HepG2 (cell line): ENCODE results near the gene SLC34A3. TPM values are rescaled to one million over a fixed set of nuclear protein-coding genes. Genes with fewer than 3 reads are reported as not detected.

Experiments
- ARNT ChIP-seq: fragments of 450-650 bp; IDR thresholded peaks from 2 replicates; pipeline ENCODE4 v1.6.1; 2017
- CEBPB ChIP-seq: IDR thresholded peaks from 2 replicates; pipeline ENCODE4 v1.6.1; 2011; ENCODE audit warnings: low read depth, low read length, improper control_type of control experiment, borderline replicate concordance
- MAZ ChIP-seq, 2 experiments: sonication (generic) in 1 of 2; formaldehyde crosslinking in 1 of 2; IDR thresholded peaks; 2 replicates each; pipeline versions ENCODE4 v1.5.0 to v1.6.1; 2012 to 2020; ENCODE audit warnings: low read depth in 2 of 2, mild to moderate bottlenecking in 2 of 2, borderline replicate concordance in 1 of 2, improper control_type of control experiment in 1 of 2, low read length in 1 of 2, missing genetic modification reagents in 1 of 2, moderate library complexity in 1 of 2
- POLR2AphosphoS5 ChIP-seq: IDR thresholded peaks from 2 replicates; pipeline ENCODE4 v1.6.1; 2012; ENCODE audit warnings: low read depth, low read length
- RAD21 ChIP-seq: fragments of 450-650 bp; formaldehyde crosslinking; IDR thresholded peaks from 2 replicates; pipeline ENCODE4 v1.5.0; 2020; ENCODE audit warnings: mild to moderate bottlenecking
- SRSF9 ChIP-seq: fragments of 200-400 bp; formaldehyde crosslinking; IDR thresholded peaks from 2 replicates; pipeline ENCODE4 v1.6.1; 2018; ENCODE audit warnings: borderline replicate concordance, mild to moderate bottlenecking, low read depth, low read length; ENCODE audit not compliant: insufficient read depth, poor library complexity, severe bottlenecking
- SSRP1 ChIP-seq: IDR thresholded peaks from 2 replicates; pipeline ENCODE4 v1.6.1; 2016; ENCODE audit warnings: control low read depth
- TCF7 ChIP-seq: sonication (generic); IDR thresholded peaks from 2 replicates; pipeline ENCODE4 v1.6.1; 2016; ENCODE audit warnings: antibody characterized with exemption, low read depth
- ZBTB20 ChIP-seq: sonication (generic); formaldehyde crosslinking; IDR thresholded peaks from 2 replicates; pipeline ENCODE4 v1.8.1; 2023; ENCODE audit warnings: missing genetic modification reagents, low read depth, mild to moderate bottlenecking, borderline replicate concordance
- ZKSCAN1 ChIP-seq: fragments of 150-350 bp; IDR thresholded peaks from 2 replicates; pipeline ENCODE4 v1.6.1; 2014; ENCODE audit warnings: low read length
- ZNF205 ChIP-seq: IDR thresholded peaks from 2 replicates; pipeline ENCODE4 v1.6.1; 2018; ENCODE audit warnings: missing biosample characterization, missing genetic modification reagents
- ZNF572 ChIP-seq: sonication (generic); formaldehyde crosslinking; IDR thresholded peaks from 2 replicates; pipeline ENCODE4 v1.5.1; 2020; ENCODE audit warnings: mild to moderate bottlenecking, missing genetic modification reagents
- ZNF607 ChIP-seq: sonication (generic); formaldehyde crosslinking; IDR thresholded peaks from 2 replicates; pipeline ENCODE4 v1.5.1; 2020; ENCODE audit warnings: missing genetic modification reagents, mild to moderate bottlenecking, borderline replicate concordance
- ZNF614 ChIP-seq: IDR thresholded peaks from 2 replicates; pipeline ENCODE4 v1.6.1; 2018; ENCODE audit warnings: missing biosample characterization, missing genetic modification reagents, inconsistent platforms, borderline replicate concordance
- polyA plus RNA-seq, 8 experiments: library from polyadenylated mRNA; depleted of rRNA in 3 of 8; stranded (reverse) in 7 of 8; unstranded in 1 of 8; fragments of >200 nt; fragmentation: Illumina TruSeq in 4 of 8; extraction: Trizol in 4 of 8; gene quantifications; 2 replicates each; pipeline versions ENCODE4 v1.2.1 to v1.2.3, GENCODE V29; 2011 to 2016; ENCODE audit warnings: low read depth in 4 of 8, missing spikeins in 1 of 8, mixed read lengths in 1 of 8; ENCODE audit not compliant: insufficient read depth in 1 of 8
- total RNA-seq, 5 experiments: library from RNA; depleted of rRNA; stranded (reverse); fragments of >200 nt; fragmentation: Illumina TruSeq; extraction: Trizol; gene quantifications; 2 replicates each; pipeline ENCODE4 v1.2.3, GENCODE V29; 2016; ENCODE audit warnings: low read depth in 1 of 5
- TF ChIP-seq, protein P1 (sequence below): sonication (generic); formaldehyde crosslinking; conservative IDR thresholded peaks from 2 replicates; pipeline ENCODE4 v1.4.0; 2020; ENCODE audit warnings: missing genetic modification reagents
- TF ChIP-seq, protein P2 (sequence below): sonication (generic); formaldehyde crosslinking; IDR thresholded peaks from 2 replicates; pipeline ENCODE4 v1.5.0; 2020; ENCODE audit warnings: missing genetic modification reagents
- TF ChIP-seq, protein P3 (sequence below): sonication (generic); formaldehyde crosslinking; IDR thresholded peaks from 2 replicates; pipeline ENCODE4; 2020; ENCODE audit warnings: missing genetic modification reagents, mild to moderate bottlenecking, borderline replicate concordance
- TF ChIP-seq, protein P4 (sequence below): sonication (generic); formaldehyde crosslinking; conservative IDR thresholded peaks from 2 replicates; pipeline ENCODE4 v1.4.0; 2020; ENCODE audit warnings: missing genetic modification reagents
- TF ChIP-seq, protein P5 (sequence below): sonication (generic); formaldehyde crosslinking; IDR thresholded peaks from 2 replicates; pipeline ENCODE4 v1.5.0; 2020; ENCODE audit warnings: mild to moderate bottlenecking, low read depth, missing genetic modification reagents, borderline replicate concordance
- TF ChIP-seq, protein P6 (sequence below): sonication (generic); formaldehyde crosslinking; IDR thresholded peaks from 2 replicates; pipeline ENCODE4 v1.4.0; 2020; ENCODE audit warnings: missing genetic modification reagents

Gene SLC34A3
- total and polyA plus RNA-seq, 2 of the 13 experiments (the other 11 are each of a cell fraction or from before 2014, with no cell fraction given), result 0.07 to 1.0 TPM

DNA sequence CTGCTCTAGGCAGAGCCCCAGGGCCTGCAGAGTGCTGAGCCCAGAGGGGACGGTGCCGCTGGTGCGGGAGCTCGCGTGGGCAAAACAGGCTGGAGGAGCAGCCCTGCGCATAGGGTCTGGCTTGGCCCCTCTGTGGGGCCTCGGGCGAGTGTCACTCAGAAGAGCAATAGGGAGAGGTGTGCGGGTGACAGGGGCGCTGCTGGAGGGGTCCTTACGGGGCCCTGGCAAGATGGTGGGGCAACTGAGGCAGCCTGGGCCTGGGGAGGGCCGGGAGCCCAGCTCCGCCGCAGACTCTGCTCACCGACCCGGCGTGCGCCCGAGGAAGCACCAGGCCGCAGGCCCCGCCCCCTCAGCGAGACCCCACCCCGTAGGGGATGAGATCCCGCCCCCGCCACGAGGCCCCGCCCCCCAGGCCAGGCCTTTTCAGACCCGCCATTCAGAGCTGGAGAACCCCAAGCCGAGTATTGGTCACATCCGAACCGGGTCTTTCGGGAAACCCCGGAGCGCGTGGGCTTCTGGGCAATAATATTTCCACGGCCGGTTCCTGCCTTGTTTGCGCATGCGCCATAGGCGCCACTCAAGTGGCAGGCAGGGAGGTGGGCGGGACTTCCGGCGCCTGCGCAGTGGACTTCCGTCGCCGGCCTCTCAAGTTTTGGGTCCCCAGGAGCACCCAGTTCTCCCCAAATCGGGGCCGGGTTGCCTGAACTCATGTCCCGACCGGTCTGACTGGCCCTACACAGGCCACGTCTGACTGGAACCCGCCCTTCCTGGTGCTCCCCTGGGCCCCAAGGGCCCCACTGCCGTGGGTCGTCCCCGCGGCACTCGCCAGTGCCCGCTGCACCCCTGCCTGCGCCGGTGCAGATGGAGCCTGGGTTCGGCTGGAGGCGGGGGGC, 7.4 kb upstream of the SLC34A3 start (continued):
- TF ChIP-seq, protein P1, sequence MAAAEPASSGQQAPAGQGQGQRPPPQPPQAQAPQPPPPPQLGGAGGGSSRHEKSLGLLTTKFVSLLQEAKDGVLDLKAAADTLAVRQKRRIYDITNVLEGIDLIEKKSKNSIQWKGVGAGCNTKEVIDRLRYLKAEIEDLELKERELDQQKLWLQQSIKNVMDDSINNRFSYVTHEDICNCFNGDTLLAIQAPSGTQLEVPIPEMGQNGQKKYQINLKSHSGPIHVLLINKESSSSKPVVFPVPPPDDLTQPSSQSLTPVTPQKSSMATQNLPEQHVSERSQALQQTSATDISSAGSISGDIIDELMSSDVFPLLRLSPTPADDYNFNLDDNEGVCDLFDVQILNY (CRISPR knock-in tag), result no peak
- TF ChIP-seq ZNF205 (CRISPR knock-in tag) (no peak), SSRP1 (CRISPR knock-in tag) (no peak), TCF7 (no peak), CEBPB (no peak), ZNF572 (no peak), POLR2AphosphoS5 (peak; percentile 69), MAZ (IDR thresholded peaks at IDR 0.05; ENCODE audit: borderline replicate concordance, low read depth, low read length) (0 out of 2 replicates have a peak, but pooled peaks have one; percentile 43), MAZ (CRISPR knock-in tag; IDR thresholded peaks at IDR 0.05; ENCODE audit: low read depth) (peak; percentile 67; the same call in 1 of the 2 replicates), ZKSCAN1 (no peak), ZNF614 (CRISPR knock-in tag) (no peak), RAD21 (peak; percentile 30; the same call in 1 of the 2 replicates), SRSF9 (no peak), ZBTB20 (0 out of 2 replicates have a peak, but pooled peaks have one; percentile 9), ARNT (no peak), ZNF607 (CRISPR knock-in tag) (0 out of 2 replicates have a peak, but pooled peaks have one; percentile 9)
- TF ChIP-seq, protein P2, sequence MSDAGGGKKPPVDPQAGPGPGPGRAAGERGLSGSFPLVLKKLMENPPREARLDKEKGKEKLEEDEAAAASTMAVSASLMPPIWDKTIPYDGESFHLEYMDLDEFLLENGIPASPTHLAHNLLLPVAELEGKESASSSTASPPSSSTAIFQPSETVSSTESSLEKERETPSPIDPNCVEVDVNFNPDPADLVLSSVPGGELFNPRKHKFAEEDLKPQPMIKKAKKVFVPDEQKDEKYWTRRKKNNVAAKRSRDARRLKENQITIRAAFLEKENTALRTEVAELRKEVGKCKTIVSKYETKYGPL (CRISPR knock-in tag), result no peak
- TF ChIP-seq, protein P3, sequence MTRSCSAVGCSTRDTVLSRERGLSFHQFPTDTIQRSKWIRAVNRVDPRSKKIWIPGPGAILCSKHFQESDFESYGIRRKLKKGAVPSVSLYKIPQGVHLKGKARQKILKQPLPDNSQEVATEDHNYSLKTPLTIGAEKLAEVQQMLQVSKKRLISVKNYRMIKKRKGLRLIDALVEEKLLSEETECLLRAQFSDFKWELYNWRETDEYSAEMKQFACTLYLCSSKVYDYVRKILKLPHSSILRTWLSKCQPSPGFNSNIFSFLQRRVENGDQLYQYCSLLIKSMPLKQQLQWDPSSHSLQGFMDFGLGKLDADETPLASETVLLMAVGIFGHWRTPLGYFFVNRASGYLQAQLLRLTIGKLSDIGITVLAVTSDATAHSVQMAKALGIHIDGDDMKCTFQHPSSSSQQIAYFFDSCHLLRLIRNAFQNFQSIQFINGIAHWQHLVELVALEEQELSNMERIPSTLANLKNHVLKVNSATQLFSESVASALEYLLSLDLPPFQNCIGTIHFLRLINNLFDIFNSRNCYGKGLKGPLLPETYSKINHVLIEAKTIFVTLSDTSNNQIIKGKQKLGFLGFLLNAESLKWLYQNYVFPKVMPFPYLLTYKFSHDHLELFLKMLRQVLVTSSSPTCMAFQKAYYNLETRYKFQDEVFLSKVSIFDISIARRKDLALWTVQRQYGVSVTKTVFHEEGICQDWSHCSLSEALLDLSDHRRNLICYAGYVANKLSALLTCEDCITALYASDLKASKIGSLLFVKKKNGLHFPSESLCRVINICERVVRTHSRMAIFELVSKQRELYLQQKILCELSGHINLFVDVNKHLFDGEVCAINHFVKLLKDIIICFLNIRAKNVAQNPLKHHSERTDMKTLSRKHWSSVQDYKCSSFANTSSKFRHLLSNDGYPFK, result peak; percentile 50; the same call in 1 of the 2 replicates
- TF ChIP-seq, protein P4, sequence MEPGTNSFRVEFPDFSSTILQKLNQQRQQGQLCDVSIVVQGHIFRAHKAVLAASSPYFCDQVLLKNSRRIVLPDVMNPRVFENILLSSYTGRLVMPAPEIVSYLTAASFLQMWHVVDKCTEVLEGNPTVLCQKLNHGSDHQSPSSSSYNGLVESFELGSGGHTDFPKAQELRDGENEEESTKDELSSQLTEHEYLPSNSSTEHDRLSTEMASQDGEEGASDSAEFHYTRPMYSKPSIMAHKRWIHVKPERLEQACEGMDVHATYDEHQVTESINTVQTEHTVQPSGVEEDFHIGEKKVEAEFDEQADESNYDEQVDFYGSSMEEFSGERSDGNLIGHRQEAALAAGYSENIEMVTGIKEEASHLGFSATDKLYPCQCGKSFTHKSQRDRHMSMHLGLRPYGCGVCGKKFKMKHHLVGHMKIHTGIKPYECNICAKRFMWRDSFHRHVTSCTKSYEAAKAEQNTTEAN (CRISPR knock-in tag), result no peak
- TF ChIP-seq, protein P5, sequence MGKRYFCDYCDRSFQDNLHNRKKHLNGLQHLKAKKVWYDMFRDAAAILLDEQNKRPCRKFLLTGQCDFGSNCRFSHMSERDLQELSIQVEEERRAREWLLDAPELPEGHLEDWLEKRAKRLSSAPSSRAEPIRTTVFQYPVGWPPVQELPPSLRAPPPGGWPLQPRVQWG (CRISPR knock-in tag), result no peak
- TF ChIP-seq, protein P6, sequence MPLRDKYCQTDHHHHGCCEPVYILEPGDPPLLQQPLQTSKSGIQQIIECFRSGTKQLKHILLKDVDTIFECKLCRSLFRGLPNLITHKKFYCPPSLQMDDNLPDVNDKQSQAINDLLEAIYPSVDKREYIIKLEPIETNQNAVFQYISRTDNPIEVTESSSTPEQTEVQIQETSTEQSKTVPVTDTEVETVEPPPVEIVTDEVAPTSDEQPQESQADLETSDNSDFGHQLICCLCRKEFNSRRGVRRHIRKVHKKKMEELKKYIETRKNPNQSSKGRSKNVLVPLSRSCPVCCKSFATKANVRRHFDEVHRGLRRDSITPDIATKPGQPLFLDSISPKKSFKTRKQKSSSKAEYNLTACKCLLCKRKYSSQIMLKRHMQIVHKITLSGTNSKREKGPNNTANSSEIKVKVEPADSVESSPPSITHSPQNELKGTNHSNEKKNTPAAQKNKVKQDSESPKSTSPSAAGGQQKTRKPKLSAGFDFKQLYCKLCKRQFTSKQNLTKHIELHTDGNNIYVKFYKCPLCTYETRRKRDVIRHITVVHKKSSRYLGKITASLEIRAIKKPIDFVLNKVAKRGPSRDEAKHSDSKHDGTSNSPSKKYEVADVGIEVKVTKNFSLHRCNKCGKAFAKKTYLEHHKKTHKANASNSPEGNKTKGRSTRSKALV (CRISPR knock-in tag), result no peak; the same call in 1 of the 2 replicates
